Measurements from ENCODE around the gene CHRNE.

GRCh38 chr17:4945944-4946280, 43.0 kb upstream of the CHRNE start:
- TF ChIP-seq, protein P1, sequence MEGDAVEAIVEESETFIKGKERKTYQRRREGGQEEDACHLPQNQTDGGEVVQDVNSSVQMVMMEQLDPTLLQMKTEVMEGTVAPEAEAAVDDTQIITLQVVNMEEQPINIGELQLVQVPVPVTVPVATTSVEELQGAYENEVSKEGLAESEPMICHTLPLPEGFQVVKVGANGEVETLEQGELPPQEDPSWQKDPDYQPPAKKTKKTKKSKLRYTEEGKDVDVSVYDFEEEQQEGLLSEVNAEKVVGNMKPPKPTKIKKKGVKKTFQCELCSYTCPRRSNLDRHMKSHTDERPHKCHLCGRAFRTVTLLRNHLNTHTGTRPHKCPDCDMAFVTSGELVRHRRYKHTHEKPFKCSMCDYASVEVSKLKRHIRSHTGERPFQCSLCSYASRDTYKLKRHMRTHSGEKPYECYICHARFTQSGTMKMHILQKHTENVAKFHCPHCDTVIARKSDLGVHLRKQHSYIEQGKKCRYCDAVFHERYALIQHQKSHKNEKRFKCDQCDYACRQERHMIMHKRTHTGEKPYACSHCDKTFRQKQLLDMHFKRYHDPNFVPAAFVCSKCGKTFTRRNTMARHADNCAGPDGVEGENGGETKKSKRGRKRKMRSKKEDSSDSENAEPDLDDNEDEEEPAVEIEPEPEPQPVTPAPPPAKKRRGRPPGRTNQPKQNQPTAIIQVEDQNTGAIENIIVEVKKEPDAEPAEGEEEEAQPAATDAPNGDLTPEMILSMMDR (optimal IDR thresholded peaks at IDR 0.05 in 1 of 3, IDR thresholded peaks at IDR 0.05 in 1 of 3, conservative IDR thresholded peaks at IDR 0.05 in 1 of 3; ENCODE audit: extremely low read depth in 1 of 3, insufficient read depth in 2 of 3, low read length in 3 of 3): no peak
- TF ChIP-seq EZH2 (IDR thresholded peaks at IDR 0.05; ENCODE audit: low read length): no peak

Measured in keratinocyte (primary cell).